ENCODE results near the gene MOSMO. TPM values are rescaled to one million over a fixed set of nuclear protein-coding genes. Genes with fewer than 3 reads are reported as not detected.
A peak's percentile ranks its signal among the peaks of the same experiment; 100 is the strongest.
"Not testable (repeated sequence)": the region's sequence is repeated elsewhere in the genome, so short reads cannot be mapped to it uniquely, and the experiment has no call there.

The MOSMO gene
- 19.7 TPM for total RNA-seq

DNA sequence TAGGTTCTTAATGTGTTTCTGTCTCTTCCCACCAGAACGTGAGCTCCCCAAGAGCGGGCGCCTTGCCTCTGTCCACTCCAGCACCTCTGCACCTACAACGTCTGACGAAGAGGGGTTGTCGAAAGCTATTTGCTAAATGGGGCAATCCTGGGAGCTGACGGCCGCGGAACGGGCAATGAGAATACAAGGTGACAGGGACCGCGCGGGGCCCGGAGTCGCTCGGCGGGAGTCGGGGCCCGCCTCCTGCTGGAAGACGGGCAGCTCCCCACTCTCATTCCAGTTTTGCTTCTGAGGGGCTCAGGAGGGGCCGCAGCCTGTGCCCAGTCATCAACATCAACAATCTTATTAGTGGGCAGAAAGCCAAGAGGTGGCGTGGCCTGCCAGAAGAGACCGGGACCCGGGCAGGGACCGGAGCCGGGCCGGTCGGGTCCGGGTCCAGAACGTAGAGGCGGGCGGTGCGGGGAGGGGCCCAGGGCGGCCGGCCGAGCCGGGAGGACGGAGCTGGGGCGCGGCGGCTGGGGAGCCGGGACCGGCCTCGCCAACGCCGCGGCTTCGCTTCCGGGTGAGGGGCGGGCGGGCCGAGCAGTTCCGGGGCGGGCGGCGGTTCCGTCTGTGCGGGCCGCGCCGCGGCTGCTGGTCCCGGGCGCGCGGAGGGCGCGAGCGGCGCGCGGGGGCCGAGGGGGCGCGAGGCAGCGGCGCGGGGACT lies at the start of gene MOSMO:
TSS of gene MOSMO (plus strand) at position 603 of the 706 bp plus-strand sequence. CDS start 191 bp downstream, outside the sequence.
- peak; percentile 57 for DNase-seq (ENCODE audit: low spot score)

DNA sequence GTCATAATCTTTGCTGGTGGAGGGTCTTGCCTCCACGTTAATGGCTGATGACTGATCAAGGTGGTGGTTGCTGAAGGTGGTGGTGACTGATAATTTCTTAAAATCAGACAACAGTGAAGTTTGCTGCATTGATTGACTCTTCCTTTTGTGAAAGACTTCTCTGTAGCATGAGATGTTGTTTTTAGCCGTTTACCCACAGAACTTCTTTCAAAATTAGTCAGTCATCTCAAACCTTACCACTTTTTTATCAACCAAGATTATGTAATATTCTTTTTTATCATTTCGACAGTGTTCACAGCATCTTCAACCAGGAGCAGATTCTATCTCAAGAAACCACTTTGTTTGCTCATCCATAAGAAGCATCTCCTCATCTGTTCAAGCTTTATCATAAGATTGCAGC lies 48.9 kb upstream of the MOSMO start:
- no peak for DNase-seq (ENCODE audit: low spot score)

DNA sequence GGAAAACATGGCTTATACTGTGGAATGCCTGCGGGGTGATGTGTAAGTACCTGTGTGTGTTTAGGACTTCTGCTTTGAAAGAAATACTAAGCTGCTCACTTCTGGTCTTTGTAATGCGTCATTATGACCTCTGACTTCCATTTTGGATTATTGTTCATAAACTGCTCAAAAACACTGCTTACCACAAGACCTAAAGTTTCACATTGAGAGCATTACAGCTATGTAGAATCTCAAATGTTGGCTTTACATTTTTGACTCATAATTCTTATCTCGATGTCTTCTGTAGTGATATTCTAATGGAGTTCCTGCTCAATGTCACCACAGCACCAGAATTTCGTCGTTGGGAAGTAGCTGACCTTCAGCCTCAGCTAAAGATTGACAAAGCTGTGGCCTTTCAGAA lies 45.4 kb upstream of the MOSMO start:
- no peak for DNase-seq (ENCODE audit: low spot score)

DNA sequence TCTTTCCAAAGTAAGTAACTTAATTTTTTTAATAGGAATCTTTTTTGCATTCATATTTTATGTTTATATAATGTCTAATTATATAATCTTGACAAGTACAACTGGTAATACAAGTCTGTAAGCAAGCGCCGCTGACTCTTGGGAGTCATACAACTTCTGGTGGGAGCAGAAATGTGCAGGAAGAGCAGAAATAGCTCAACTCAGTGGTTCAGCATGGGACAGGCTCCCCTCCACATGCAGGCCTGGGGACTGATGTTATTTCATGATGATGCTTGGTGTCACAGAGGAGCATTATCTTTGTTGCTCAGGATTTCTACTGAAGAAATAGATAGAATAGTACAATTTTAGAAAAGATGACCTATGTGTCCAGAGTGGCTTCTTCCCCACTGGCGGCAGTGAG lies 44.0 kb upstream of the MOSMO start:
- no peak for DNase-seq (ENCODE audit: low spot score)

DNA sequence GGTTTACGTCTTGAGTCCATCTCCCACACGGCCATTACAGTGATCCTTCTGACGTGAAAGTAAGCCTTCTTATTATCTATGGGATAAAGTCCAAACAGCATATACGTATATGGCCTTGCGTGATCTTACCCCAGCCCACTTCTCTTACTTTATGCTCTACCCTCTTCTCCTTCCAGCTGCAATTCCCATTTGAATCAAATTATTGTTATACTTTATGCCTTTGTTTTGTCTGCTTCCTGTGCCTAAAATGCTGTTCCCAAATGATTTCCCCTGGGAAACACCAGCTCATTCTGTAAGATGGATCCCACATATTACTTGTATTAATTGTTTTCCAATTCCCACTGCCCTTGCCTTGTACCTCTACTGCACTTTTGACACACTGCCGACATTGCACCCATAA lies 43.6 kb upstream of the MOSMO start:
- no peak for DNase-seq (ENCODE audit: low spot score)

DNA sequence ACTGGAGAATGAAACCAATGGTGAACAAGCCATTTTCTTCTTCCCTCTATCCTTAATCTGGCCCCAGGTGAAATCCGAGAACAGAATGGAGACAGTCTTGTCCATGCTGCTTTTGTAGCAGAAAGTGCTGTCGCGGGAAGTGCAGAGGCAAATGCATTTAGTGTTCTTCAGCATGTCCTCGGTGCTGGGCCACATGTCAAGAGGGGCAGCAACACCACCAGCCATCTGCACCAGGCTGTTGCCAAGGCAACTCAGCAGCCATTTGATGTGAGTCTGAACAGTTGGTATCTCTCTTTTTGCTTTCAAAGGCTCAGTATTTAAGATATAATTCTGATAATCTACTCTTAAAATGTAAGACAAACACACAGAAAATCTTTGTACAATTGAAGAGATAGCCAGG lies 36.1 kb upstream of the MOSMO start:
- DNase-seq (ENCODE audit: low spot score), result no peak

DNA sequence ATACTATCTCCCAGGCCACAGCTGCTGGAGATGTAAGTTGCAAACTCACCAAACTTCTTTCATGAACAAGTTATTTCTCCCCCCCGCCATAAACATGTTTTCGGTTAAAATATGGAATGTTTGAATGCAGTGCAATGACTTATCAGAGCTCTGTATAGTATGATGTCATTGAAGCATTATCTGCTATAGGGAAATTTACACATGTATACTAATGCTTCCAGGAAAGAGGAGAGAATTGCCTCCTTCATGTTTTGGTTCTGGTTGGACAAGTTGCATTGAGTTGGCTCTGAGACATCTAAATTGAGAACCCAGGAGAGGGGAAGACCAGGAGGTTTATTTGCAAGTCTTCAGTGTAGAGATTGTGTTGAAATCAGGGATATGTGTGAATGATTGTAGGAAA lies 34.0 kb upstream of the MOSMO start:
- DNase-seq (ENCODE audit: low spot score), result no peak

DNA sequence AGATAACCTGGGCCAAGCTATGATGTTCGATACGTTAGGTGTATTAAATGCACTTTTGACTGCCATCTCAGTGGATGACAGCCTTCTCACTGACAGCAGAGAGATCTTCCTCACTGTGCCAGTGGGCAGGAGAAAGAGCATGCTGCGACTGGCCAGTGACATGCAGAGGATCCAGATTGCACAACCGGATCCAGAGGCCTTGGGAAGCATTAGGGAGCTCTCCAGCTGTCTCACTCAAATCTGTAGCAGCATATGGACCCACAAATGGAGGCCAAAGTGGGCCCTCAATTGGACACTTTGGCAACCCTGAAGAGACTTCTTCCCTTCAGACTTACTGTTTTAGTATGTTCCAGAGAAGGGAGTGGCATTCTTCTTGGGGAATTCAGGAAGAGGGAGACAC lies 27.9 kb upstream of the MOSMO start:
- no peak for DNase-seq (ENCODE audit: low spot score)

DNA sequence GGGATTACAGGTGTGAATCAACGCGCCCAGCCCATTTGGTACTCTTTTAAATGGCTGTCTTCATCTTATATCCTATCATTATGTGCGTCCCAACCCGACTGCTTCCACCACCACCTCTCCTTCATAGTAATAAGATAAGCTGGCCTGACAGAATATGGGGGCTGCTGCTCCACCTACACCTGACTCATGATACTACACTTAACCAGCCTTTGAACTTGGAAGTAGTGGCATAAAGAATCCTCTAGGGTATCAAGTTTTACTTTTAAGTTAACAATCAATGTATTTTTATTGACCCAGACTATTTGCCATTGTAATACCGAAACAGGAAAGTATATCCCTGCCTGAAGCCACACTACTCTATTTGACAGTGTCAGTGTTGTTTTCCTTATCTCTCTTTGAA lies 25.8 kb upstream of the MOSMO start:
- no peak for DNase-seq (ENCODE audit: low spot score)

DNA sequence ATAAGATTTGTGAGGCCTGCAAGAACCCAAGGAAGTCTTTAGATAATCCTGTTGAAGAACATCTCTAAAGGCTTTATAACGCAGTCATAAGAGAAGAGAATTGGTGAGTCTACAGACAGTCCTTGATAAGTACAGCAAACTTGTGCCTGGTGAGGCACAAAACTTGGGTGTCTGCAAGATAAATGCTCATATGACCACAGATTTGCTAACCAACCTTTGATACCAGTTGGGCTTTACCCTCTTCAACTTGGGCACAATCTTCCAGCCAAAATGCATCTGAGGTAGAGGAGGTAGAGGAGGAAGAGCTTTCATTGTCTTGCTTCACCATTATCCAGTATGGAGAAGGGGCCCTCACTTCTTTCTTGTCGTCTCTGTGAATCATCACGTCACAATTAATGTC lies 23.8 kb upstream of the MOSMO start:
- no peak for DNase-seq (ENCODE audit: low spot score)

DNA sequence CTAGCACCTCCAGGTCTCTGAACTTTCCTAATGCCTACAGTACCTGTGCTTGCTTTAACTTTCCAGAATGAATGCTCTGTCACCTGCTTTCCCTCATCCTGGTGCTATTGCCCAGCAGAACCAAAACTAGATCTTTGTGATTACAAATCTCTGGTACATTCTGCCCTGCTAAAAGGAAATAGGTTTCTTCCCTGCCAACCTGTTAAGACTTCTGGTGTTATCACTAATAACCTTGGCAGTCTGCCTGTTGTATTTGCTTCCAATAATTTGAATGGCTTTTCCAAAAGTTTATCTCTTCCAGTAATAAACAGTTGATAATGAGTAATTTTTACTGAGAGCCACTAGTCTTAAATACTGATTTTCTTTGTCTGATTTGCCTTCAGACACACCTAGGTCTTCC lies 22.4 kb upstream of the MOSMO start:
- DNase-seq (ENCODE audit: low spot score), result no peak

DNA sequence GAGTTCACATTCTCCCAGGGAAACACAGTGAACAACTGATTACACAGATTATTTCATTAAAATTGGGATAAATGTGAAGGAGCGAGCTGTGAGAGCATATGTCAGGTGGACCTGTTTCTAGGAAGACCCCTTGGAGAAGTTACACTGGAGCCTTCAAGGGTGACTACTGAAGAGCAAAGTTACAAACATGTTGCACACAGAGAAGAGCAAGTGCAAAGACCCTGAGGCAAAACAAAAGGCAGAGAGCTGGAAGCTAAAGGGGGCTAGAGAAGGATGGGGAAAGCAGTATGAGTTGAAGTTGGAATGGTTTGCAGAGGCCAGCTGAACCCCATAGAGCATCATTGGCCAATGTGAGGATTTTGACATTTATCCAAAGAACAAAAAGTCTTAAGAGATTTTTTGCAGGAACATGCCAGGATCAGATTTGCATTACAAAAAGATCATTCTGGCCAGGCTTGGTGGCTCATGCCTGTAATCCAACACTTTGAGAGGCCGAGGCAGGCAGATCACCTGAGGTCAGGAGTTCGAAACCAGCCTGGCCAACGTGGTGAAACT lies 21.1 kb upstream of the MOSMO start:
- DNase-seq (ENCODE audit: low spot score), result no peak

DNA sequence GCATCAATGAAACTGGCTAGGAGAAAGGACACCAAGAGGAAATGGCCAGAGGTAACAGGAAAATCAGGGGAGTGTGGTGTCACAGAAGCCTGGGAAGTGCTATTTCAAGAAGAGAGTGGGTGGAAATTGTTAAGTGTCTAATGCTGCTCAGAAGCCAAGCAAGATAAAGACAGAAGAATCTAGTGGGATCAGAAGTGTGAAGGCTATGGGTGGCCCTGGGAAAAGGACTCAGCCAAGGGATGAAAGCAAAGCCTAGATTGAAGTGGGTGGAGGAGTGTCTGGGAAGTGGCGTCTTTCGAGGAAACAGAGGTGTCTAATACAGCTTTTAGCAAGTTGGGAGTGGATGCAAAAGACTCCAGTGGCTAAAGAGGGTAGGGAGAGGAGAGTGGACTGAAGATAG lies 20.4 kb upstream of the MOSMO start:
- DNase-seq (ENCODE audit: low spot score), result no peak

DNA sequence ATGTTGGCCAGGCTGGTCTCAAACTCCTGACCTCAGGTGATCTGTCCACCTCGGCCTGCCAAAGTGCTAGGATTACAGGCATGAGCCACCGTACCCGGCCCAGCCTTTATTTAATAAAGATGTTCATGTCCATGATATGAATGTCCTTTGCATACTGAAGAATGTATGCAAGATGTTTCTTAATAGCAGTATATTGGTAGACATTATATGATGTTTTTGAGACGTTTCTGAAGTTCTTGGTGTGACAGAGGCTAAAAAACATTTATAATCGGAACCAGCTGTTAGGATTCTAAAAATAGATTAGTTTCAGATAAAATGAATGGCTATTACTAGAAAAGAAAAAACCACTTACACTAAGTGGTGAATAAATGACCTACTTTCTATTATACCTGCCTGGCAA lies 18.8 kb upstream of the MOSMO start:
- DNase-seq (ENCODE audit: low spot score), result no peak

DNA sequence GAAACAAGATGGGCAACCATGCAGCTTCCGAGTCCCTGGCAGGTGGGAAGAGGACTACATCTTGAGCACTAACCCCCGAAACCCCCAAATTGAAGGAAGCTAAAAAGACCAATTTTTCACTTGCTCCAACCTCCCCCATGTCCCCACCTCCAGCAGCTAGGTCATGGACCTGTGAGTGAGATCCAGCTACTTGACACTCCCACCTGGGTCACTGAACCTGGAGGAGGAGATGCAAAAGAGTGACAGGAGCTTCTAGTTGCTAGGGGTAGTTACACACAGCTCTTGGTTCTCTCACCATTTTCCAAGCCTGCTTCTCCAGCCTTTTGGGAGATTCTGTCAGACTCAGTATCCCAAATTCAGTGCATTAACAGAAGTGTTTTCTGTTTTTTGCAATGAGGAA lies 18.2 kb upstream of the MOSMO start:
- no peak for DNase-seq (ENCODE audit: low spot score)

DNA sequence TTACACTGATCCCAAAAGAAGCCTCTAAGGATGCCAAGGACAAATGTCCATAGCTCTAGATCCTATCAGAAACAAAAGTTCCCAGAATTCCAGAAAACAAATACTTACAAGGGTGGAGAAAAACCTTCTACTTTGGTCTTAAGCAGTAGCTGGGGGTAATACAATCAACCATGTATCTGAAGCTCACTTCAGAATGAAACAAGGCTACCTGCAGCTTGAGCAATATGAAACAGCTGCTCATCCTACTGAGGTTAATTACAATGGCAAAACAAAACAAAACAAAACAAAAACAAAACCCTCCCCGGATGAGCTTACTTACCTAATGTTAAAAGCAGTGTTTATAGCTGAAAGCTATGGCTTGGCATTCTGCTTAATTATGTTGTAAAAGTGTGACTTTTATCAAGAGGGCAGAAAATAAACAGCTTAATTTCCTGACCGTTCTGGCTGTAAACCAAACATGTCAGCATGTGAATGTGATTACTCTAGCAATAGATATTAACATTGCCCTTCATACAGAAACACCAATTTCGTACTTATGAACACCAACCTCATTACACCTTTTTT lies 17.4 kb upstream of the MOSMO start:
- no peak for DNase-seq (ENCODE audit: low spot score)

DNA sequence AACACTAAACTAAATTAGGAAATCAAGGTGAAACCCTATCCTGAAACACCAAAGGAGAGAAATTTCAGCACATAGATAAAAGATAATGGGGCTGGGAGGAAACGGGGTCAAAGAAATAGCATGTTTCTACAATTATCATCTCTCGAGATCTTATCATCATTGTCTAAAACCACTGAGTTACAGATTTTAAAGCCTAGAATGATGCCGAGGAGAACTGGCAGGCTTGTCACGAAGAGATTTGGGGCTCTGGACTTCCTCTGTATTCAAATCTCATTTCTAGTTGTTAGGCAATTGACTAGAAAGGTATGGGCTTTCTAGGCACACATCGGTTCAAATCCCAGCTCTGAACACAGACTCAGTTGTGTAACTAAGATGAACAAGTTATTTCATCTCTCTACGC lies 16.3 kb upstream of the MOSMO start:
- DNase-seq (ENCODE audit: low spot score), result no peak

DNA sequence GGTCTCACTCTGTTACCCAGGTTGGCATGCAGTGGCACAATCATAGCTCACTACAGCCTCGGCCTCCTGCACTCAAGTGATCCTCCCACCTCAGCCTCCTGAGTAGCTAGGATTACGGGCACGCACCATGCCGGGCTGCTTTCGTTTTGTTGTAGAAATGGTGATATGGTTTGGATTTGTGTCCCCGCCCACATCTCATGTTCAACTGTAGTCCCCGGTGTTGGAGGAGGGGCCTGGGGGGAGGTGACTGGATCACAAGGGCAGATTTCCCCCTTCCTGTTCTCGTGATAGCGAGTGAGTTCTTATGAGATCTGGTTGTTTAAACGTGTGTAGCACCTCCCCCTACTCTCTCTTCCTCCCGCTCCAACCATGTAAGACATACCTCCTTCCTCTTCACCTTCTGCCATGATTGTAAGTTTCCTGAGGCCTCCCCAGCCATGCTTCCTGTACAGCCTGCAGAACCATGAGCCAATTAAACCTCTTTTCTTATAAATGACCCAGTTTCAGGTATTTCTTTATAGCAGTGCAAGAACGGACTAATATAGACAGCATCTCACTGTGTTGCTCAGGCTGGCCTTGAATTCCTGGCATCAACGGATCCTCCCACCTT lies 12.9 kb upstream of the MOSMO start:
- no peak for DNase-seq (ENCODE audit: low spot score)

DNA sequence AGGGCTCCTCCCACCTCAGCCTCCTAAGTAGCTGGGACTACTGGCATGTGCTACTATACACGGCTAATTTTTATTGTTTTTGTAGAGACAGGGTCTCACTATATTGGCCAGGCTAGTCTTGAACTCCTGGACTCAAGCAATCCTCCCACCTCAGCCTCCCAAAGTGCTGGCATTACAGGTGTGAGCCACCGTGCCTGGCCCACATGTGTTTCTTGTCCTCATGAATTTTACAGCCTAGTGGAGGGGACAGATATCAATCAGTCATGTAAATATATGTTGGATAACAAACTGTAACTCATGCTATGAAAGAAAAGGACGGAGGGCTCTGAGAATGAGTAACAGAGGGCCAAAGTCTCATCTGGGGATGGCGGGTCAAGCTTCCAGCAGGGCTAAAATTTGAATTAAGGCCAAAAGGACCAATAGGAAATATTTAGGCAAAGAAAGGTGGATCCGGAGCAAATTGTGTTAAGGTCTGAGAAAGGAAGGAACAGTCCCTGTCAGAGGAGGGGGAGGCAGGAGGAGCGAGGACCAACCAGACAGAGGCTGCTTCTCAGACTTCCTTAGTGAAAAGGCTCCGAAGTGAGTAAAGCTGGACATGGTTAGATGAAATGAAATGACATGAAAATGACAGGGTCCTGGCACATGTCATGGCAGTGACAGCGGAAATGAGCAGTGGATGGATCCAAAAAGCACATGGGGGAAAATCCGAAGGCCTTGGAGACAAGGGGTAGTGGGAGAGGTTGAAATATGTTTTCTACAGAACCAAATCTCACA lies 10.8 kb upstream of the MOSMO start:
- no peak for DNase-seq (ENCODE audit: low spot score)

DNA sequence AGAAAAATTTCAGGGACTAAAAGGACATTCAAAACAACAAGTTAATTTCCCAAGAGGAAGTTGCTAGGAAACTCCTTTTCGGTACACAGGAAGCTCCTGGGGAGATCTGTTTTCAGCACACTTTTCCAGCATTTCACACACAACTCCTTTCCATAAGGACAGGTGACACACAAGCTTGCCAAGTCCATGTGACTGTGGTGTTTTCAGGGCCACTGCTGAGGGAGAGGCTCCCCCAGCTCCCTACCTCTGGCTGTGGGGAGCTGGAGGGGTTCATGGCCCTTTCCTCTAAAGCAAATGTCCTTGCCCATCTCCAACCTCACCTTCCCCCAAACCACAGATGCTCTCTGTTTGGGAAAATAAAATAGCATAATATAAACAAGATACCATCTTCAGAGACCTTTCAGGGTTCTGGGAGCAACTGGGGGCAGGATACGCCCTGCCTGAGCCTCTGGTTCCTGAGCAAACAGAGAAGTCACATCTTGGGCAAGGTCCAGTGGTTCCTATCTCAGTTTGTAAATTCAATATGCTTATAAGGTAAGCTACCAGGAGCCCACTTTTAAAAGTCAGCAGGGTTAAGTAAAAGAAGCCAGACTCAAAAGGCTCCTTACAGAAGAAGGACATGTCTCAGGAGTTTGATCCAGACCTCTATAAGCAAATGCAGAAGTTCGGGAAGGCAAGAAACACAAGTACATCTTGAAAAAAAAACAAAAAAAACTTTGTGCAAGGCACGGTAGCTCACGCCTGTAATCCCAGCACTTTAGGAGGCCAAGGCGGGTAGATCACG lies 10.0 kb upstream of the MOSMO start:
- no peak for DNase-seq (ENCODE audit: low spot score)

DNA sequence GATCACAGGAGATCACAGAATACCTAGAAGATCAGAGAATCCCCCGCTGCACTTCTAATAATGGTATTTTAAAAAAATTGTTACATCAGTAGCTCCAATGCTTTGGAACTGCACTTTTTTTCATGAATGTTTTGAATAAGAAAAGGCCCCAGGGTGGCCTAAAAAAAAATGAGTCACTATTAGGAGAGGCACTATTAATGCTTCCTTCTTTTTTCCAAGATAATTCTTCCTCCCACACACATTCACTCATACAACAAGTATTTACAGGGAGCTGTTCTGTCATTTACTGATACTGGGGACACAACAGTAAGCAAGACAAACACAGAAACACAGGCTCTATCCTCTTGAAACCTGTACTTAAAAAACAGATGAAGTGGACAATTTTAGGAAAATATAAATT lies 6.3 kb upstream of the MOSMO start:
- no peak for DNase-seq (ENCODE audit: low spot score)

DNA sequence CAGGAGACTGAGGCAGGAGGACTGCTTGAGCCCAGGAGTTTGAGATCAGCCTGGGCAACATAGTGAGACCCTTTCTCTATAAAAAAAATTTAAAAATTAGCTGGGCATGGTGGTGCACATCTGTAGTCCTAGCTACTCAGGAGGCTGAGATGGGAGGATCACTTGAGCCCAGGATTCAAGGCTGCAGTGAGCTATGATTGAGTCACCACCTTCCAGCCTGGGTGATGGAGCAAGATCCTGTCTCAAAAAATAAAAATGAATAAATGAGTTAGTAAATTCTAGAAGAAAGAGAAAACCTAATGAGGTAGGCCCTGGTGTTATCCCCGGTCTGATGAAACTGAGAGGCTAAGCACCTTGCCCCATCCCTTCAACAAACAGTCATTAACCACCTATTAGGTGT lies 5.9 kb upstream of the MOSMO start:
- not testable (repeated sequence) for DNase-seq (ENCODE audit: low spot score)

Data from ureter (tissue), 1 donor.